ENCODE results near the gene FAM3D.

The FAM3D gene

DNA sequence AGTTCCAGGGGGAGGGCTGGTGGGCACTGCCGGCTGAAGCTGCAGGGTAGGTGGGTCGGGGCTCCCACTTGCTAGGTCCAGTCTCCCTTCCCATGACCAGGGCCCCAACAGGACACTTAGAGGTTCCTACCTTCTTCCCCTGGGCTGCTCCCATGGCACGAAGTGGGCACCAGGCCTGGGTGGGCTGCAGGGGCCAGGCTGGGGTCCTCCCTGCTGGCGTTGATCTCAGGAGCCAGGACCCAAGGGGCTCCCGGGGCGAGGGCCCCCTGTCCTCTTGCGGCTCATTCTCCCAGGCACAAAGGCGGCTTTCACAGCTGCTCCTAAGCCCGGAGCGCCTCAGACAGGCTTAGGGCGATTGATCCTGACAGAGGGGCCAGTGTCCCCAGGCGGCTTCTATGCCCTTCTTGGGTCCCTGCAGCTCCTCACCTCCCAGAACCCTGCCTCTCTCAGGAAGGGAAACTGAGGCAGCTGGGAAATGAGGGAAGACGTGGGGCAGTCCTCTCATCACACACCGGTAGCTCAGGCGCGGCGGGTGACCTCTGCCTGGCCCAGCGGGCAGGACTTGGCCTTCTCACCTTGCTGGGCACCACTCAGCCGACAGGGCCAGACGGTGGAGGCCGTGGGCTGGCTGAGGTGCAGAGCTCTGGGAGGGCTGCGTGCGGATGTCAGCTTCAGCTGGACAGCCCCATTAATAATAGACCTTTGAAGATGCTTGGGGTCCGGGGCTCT lies 39.6 kb downstream of the FAM3D start:
- DNase-seq (ENCODE audit: low read depth): no peak

- no peak for DNase-seq (ENCODE audit: low read depth)
Measured at GRCh38 chr3:58625196-58625824, 41.3 kb downstream of the FAM3D start.

DNA sequence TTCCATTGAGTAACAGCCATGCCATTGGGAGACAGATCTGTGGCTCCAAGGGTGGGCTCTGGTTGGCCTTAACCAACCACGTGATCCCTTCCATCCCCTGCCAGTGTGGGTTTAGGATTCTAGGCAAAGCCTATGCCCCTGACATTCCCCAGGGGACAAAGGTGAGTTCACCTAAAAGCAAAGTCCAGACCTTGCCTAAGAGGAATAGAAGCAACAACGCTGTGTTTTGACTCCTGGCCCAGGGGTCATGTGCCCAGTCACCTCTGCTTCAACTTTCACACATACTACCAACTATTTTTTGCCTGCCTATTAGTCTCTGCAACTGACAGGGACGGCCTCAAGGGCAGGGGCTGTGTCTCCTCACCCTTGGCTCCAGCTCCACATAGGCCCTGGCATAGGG lies 42.0 kb downstream of the FAM3D start:
- DNase-seq (ENCODE audit: low read depth): no peak

GRCh38 chr3:58623961-58624360 lies 42.6 kb downstream of the FAM3D start:
- DNase-seq (ENCODE audit: low read depth): no peak

DNA sequence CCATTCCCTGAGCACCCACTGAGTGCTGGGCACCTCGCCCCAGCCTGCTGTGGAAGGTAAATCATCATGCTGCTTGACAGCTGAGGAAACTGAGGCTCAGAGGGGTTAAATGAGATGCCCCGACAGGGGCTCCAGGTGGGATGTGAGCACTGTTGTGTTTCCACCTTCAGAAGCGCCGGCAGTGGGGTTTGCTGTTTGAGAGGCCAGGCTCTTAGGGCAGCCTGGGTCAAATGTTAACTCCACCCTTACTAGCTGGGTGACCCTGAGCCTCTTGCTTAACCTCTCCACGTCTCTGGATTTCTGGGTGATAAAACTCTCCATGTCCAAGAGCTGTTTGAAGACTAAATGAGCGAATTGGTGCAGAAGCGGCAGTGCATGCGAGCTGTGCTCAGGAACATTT lies 43.1 kb downstream of the FAM3D start:
- no peak for DNase-seq (ENCODE audit: low read depth)

- no peak for DNase-seq (ENCODE audit: low read depth)
Measured at GRCh38 chr3:58622892-58623291, 43.7 kb downstream of the FAM3D start.

DNA sequence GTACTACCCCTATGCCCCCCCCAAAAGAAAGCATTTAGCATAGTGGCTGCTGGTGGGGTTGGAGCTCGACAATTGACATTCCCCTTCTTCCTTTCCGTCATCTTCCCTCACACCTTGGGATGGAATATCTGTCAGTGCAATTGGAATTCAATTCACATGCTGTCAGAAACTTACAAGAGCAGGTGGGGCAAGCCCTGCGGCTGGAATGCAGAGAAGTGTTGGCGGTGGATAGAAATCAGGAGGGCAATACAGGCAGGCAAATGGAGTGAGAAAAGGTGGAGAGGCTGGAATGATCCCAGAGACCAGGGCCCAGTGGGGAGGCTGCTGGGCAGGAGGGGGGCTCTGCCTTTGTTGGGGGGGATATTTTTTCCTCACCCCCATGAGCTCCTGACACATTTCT lies 44.1 kb downstream of the FAM3D start:
- DNase-seq (ENCODE audit: low read depth): no peak

DNA sequence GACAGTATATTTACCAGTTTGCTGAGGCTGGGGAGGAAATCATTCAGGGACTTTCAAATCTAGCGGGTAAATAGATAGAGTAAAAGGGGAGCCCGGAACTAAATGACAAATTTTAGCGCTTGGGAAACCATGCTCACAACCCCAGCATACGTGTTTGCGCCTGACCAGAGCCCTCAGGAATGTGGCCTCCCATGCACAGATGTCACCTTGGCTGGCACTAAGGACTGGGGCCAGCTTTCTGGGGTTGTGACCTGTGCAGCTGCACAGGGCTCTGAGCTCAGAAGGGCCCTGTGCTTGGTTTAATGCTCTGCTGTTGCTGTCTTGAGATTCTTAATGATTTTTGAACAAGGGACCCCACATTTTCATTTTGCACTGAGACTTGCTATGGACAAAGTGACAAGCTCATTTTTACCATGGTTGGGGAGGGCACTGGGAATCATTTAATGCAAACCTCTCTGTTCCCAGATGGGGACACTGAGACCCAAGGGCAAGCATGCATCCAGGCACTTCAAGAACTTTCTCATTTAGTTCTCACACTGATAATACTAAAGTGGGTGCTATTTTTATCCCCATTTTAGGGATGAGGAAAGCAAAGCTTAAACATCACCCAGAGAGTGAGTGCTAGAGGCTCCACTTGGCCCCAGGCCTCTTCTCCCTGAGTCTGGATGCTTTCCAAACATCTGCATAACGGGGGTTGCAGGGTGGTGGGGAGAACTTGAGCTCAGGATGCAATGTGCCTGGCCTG lies 45.3 kb downstream of the FAM3D start:
- DNase-seq (ENCODE audit: low read depth): no peak

- DNase-seq (ENCODE audit: low read depth): no peak
Measured at GRCh38 chr3:58620421-58620820, 46.2 kb downstream of the FAM3D start.

DNA sequence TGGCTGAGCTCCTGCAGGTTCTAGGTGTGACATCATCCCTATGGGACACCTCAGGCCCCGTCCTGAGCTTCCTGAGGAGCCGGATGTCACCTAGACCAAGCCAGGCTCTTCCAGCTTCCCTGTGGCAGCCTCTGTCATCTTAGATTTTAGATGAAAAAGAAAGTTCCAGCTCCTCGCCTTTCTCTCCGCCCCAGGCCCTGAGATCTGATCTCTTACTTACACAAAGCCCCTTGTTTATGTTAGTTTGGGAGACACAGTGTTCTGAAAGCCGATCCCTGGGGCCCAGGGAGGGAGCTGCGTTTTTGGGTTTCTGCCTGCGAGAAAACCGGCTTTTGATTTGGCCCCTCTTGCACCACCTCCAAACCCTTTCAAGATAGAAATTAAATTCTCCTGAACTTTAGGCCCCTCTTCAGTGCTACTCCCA lies 49.2 kb downstream of the FAM3D start:
- no peak for DNase-seq (ENCODE audit: low read depth)

DNA sequence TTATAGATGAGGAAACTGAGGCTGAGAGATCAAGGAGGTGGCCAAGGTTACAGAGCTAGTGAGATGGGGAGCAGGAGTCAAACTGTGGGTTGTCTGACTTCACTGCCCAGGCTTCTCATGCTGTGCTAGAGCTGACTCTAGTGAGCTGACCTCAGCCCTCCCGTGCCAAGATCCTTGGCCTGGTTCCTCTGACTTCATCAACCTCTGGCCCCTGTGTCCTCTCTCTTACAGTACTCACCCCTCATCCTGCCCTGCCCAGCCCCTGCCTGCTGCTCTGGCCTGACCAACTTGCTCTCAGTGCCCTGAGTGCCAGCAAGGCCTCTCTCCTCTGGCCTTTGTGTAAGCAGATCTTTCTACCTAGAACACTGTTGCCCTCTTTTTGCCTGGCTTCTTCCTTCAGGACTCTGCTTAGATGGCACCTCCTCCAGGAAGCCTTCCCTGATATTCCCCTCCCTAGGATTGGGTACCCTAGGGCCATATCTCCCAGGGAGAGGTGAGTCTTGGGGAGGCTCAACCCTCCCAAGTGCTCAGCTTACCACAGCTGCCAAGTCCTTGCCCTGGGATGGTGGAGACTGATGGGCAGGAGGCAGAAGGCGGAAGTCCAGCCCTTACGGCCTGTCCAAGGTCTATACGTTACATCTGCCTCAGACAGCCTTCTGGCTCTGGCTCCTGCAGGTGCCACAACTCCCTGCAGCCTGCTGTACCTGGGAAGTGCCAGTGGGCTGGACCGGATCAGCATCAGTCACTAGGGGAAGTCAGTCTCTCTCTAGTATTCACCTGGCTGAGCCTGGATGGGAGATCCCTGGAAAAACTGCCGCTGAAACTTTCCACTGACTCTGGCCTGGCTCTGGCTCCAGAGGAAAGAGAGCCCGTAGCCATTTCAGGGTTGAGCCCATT lies 53.1 kb downstream of the FAM3D start:
- DNase-seq (ENCODE audit: low read depth): no peak

- no peak for DNase-seq (ENCODE audit: low read depth)
Measured at GRCh38 chr3:58612830-58613229, 53.7 kb downstream of the FAM3D start.

GRCh38 chr3:58609990-58610389 lies 56.6 kb downstream of the FAM3D start:
- no peak for DNase-seq (ENCODE audit: low read depth)

- no peak for DNase-seq (ENCODE audit: low read depth)
Measured at GRCh38 chr3:58608648-58609047, 57.9 kb downstream of the FAM3D start.

GRCh38 chr3:58607816-58608215 lies 58.8 kb downstream of the FAM3D start:
- no peak for DNase-seq (ENCODE audit: low read depth)

- no peak for DNase-seq (ENCODE audit: low read depth)
Measured at GRCh38 chr3:58606693-58607092, 59.9 kb downstream of the FAM3D start.

DNA sequence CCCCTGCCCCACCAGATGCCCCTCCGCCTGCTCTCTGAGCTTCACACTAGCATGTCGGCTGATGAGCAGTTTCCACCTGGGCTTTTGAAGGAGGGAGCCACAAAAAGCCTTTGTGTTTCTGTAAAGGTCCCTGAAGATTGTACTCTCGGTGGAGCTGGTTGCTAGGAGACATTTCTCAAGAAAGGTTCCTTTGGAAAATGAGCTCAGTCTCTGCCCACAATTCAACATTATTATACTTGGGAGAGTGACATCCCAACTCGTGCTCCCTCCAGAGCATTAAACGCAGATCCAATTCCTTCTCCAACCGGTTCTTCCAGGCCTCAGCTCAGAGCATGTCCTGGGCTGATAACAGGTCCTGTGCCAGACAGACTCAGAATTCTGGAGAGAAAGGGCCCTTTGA lies 62.5 kb downstream of the FAM3D start:
- no peak for DNase-seq (ENCODE audit: low read depth)

- DNase-seq (ENCODE audit: low read depth): no peak
Measured at GRCh38 chr3:58603606-58604005, 63.0 kb downstream of the FAM3D start.

DNA sequence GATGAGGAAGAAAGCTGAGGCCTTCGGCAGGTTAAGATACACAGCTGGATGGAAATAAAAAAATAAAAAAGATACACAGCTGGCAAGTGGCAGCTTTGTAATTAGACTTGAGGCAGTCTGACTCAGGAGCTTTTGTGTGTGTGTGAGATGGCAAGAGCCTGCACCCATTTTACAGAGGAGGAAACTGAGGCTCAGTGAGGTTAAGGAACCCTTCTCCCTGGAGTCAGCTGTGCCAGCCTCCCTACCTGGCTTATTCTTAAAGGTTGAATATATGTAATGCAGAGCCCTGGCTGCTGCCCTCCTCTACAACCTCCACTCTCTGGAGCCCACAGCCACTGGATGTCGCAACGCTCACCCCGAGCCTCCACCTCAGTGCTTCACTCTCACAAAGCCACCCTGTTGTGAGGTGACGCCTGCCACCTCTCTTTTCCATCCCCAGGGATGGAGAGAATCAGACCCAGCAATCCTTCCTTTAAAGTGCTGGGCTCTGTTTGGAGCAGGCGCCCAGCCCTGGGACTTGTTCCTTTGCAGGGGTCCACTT lies 68.7 kb downstream of the FAM3D start:
- no peak for DNase-seq (ENCODE audit: low read depth)

DNA sequence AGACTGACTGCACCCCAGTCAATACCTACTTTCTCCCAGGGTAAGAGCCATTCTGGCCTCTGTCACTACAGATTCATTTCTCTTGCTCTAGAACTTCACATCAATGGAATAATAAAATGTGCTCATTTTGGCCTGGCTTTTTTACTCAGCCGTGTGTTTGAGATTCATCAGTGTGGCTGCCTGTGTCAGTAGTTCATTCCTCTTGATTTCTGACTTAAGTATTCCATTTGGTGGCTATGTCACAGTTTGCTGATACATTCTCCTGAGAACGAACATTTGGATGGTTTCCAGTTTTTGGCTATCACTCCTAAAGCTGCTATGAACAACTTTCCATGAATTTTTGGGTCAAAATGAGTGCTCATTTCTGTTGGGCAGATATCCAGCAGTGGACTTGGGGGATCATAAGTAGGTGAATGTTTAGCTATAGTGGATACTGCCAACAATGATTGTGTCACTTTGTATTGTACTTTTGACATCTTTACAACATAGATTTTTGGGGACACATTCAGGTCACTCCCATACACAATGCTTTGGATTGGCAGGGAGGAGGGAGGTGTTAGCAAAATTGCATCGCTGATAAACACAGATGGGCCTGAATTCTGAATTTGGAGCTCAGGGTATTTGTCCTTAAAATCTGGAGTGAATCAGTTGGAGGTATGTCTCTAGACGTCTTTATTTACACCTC lies 69.6 kb downstream of the FAM3D start:
- DNase-seq (ENCODE audit: low read depth): no peak

DNA sequence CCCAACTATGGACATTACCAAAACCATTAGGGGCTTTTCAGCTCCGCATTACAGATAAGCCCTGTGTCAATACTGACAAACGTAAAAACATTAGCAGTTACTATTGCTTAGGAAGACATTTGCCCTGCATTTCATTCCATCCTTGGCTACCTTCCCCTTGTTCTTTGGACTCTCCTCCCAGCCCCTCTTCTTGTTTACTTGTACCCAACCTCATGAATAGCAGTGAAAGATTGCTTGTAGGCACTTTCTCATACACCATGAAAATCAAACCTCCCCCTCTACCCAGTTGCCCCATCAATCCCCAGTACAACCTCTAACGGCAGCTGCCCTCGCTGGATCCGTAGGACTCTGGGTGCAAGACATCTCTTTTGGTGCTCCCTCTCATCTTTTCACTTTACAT lies 72.5 kb downstream of the FAM3D start:
- DNase-seq (ENCODE audit: low read depth): no peak
